PC-9 (cell line): ENCODE results near the gene LRRC4C.

Experiments
- EZH2 ChIP-seq: fragments of 200-600 bp; sonication (generic); IDR thresholded peaks from 2 replicates; pipeline ENCODE4 v1.8.0; 2017; ENCODE audit warnings: antibody characterized with exemption, low read depth
- TF ChIP-seq, protein P1 (sequence below): fragments of 200-600 bp; sonication (generic); conservative IDR thresholded peaks from 2 replicates; pipeline ENCODE4 v1.6.1; 2017; ENCODE audit warnings: mixed run types, antibody characterized with exemption, mild to moderate bottlenecking, moderate library complexity

DNA sequence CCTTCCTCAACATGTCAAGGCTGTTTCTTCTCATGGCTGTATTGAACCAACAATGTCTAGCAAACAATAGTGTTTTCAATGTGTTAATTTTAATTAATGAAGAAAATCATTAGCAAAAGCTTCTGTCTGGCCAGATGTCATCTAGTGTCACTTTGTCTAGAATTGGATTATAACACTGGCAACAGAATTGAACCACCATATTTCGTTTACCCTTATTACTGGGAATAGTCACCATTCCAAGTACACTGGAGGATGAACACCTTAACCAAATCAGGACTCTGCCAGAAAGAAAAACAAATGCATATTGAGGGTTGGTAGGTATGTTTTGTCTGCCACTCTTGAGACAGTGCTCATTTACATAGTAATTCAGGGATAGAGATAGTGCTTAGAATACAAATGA is 146.2 kb downstream of the LRRC4C start:
- TF ChIP-seq, protein P1, sequence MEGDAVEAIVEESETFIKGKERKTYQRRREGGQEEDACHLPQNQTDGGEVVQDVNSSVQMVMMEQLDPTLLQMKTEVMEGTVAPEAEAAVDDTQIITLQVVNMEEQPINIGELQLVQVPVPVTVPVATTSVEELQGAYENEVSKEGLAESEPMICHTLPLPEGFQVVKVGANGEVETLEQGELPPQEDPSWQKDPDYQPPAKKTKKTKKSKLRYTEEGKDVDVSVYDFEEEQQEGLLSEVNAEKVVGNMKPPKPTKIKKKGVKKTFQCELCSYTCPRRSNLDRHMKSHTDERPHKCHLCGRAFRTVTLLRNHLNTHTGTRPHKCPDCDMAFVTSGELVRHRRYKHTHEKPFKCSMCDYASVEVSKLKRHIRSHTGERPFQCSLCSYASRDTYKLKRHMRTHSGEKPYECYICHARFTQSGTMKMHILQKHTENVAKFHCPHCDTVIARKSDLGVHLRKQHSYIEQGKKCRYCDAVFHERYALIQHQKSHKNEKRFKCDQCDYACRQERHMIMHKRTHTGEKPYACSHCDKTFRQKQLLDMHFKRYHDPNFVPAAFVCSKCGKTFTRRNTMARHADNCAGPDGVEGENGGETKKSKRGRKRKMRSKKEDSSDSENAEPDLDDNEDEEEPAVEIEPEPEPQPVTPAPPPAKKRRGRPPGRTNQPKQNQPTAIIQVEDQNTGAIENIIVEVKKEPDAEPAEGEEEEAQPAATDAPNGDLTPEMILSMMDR: no peak
- TF ChIP-seq EZH2: no peak
